Measurements from ENCODE around the gene SPSB4.

DNA sequence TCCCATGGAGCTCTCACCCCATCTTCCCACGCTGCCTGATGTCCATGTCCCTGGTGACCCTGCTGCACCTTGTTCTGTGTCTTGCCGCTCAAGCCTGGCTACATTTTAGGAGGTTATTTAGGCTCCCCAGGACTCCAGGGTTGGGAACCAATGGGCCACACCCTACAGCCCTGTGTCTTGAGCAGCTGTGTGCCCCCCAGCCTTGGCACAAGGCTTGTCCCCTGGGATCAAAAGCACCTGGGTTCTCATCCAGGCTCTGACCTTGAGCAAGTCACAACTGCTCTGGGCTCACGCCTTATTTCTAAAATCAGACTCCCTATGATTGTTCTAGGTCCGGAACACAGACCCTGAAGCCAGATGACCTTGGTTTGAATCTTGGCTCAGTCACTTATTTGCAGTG lies 14.1 kb downstream of the SPSB4 start:
- TF ChIP-seq SNAI2 (CRISPR knock-in tag; IDR thresholded peaks at IDR 0.05): no peak
- TF ChIP-seq, protein P1, sequence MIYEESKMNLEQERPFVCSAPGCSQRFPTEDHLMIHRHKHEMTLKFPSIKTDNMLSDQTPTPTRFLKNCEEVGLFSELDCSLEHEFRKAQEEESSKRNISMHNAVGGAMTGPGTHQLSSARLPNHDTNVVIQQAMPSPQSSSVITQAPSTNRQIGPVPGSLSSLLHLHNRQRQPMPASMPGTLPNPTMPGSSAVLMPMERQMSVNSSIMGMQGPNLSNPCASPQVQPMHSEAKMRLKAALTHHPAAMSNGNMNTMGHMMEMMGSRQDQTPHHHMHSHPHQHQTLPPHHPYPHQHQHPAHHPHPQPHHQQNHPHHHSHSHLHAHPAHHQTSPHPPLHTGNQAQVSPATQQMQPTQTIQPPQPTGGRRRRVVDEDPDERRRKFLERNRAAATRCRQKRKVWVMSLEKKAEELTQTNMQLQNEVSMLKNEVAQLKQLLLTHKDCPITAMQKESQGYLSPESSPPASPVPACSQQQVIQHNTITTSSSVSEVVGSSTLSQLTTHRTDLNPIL (CRISPR knock-in tag; IDR thresholded peaks at IDR 0.05; ENCODE audit: low read depth): no peak
- no peak for TF ChIP-seq ZFP3 (CRISPR knock-in tag; IDR thresholded peaks at IDR 0.05)
- TF ChIP-seq, protein P2, sequence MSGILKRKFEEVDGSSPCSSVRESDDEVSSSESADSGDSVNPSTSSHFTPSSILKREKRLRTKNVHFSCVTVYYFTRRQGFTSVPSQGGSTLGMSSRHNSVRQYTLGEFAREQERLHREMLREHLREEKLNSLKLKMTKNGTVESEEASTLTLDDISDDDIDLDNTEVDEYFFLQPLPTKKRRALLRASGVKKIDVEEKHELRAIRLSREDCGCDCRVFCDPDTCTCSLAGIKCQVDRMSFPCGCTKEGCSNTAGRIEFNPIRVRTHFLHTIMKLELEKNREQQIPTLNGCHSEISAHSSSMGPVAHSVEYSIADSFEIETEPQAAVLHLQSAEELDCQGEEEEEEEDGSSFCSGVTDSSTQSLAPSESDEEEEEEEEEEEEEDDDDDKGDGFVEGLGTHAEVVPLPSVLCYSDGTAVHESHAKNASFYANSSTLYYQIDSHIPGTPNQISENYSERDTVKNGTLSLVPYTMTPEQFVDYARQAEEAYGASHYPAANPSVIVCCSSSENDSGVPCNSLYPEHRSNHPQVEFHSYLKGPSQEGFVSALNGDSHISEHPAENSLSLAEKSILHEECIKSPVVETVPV (CRISPR knock-in tag; IDR thresholded peaks at IDR 0.05): no peak
- no peak for TF ChIP-seq BACH2 (CRISPR knock-in tag; IDR thresholded peaks at IDR 0.05; ENCODE audit: borderline replicate concordance)
- TF ChIP-seq ZFP30 (CRISPR knock-in tag; IDR thresholded peaks at IDR 0.05): no peak
- TF ChIP-seq, protein P3, sequence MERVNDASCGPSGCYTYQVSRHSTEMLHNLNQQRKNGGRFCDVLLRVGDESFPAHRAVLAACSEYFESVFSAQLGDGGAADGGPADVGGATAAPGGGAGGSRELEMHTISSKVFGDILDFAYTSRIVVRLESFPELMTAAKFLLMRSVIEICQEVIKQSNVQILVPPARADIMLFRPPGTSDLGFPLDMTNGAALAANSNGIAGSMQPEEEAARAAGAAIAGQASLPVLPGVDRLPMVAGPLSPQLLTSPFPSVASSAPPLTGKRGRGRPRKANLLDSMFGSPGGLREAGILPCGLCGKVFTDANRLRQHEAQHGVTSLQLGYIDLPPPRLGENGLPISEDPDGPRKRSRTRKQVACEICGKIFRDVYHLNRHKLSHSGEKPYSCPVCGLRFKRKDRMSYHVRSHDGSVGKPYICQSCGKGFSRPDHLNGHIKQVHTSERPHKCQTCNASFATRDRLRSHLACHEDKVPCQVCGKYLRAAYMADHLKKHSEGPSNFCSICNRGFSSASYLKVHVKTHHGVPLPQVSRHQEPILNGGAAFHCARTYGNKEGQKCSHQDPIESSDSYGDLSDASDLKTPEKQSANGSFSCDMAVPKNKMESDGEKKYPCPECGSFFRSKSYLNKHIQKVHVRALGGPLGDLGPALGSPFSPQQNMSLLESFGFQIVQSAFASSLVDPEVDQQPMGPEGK (CRISPR knock-in tag; IDR thresholded peaks at IDR 0.05; ENCODE audit: borderline replicate concordance): no peak
- TF ChIP-seq ESRRG (CRISPR knock-in tag; IDR thresholded peaks at IDR 0.05): no peak
- no peak for TF ChIP-seq ARNTL (CRISPR knock-in tag; IDR thresholded peaks at IDR 0.05; ENCODE audit: borderline replicate concordance, low read depth)
- TF ChIP-seq ZC3H10 (CRISPR knock-in tag; IDR thresholded peaks at IDR 0.05): no peak
